ENCODE results near the gene ARHGAP22.

Gene ARHGAP22

GRCh38 chr10:48533540-48533939 lies 71.3 kb downstream of the ARHGAP22 start:
- no peak for DNase-seq (ENCODE audit: low read depth)

DNA sequence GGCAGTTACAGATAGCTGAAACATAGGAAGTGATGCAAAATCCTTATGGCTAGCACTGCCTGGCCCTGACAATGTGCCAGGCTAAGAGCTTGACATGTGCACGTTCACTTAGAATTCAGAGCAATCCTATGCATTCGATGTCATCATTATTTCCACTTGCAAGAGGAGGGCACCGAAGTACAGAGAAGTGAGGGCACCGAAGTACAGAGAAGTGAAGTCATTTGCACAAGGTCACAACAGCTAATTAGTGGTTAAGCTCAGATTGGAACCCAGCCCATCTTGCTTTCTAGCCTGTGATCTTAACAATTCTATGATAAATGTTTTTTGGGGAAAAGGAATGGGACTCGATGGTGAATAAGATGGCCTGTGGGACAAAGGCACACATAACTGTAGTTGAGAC lies 73.4 kb downstream of the ARHGAP22 start:
- peak; percentile 82 for DNase-seq (ENCODE audit: low read depth)

DNA sequence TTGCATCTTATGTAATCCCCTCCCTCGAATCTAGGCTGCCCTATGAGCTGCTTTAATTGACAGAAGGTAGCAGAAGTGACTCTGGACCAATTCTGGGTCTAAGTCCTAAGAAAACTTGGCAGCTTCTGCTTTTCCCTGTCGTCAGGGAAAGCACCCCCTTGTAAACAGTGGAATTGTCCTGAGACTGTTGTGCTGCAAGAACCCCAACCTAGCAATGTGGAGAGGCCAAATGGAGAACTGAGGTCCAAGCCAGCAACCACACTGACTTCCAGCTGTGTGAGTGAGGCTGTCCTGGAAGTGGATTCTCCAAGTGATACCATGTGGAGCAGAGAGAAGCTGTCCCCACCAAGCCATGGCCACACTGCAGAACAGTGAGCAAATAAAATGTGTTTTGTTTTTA lies 75.5 kb downstream of the ARHGAP22 start:
- no peak for DNase-seq (ENCODE audit: low read depth)

GRCh38 chr10:48527756-48528155 lies 77.1 kb downstream of the ARHGAP22 start:
- no peak for DNase-seq (ENCODE audit: low read depth)

DNA sequence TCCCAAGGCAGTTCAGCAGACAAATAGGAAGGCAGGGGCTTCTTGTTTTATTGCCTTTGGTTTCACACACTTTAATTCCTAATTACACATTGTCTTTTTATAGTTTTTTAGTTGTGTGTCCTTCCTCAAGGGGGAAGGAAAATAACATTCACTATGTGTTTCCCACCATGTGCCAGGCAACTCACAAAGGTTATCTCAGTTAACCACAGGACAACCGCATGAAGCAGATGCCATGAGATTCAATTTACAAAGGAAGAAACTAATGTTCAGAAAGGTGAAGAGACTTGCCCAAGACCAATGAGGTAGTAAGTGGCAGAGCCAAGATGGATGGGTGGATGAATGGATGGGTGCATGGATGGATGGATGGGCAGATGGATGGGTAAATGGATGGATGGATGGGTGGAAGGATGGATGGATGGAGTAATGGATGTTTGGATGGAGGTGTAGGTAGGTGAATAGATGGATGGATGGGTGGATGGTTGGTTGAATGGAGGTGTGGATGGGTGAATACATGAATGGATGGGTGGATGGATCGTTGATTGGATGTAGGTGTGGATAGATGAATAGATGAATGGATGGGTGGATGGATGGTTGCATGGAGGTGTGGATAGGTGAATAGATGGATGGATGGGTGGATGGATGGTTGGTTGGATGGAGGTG lies 77.9 kb downstream of the ARHGAP22 start:
- DNase-seq (ENCODE audit: low read depth), result no peak

DNA sequence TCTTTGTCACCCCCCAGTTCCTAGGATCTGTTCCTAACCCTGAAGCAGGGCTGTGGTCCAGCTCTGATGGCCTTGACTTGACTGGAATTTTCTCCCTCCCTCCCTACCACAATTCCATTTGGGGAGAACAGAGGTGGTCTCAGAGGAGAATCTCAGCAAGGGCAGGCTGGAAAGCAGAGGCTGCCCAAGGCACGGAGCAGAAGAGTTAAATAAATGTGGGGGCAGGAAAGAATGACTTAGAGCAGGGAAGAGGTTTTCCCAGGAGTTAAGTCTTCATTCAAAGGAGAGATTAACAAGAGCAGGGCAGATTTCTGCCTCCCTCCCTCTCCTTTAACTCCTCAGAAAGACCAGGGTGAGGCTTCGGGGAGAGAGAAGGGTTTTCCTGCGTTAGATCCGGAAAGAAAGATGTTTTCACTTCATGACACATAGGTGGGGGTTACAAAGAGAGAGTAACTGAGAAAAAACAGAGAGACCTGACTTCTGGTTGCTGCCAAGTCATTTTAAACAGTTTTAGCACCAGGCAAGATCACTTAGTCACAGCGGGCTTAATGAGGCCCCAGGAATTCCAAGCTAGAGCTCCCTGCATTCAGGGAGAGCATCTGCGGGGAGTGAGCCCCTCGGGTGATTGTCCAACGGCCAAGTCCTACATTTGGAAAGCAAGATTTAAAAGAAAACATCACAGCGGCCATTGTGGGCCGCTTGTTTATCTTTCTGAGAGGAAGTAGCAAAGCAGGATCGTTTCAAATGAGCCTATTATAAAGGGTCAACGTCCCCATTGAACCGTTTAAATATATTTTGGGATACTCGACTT lies 78.7 kb downstream of the ARHGAP22 start:
- DNase-seq (ENCODE audit: low read depth), result peak; percentile 99

DNA sequence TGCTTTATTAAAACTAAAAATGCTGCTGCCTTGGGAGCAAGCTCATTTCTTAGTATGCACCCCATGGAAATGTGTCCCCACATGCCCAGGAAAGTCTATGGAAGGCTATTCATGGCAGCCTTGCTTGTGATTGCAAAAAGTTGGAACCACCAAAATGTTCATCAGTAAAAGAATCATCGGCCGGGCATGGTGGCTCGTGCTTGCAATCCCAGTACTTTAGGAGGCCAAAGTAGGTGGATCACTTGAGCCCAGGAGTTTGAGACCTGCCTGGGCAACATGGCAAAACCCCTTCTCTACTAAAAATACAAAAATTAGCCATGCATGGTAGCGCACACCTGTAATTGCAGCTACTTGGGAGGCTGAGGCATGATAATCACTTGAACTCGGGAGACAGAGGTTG lies 79.8 kb downstream of the ARHGAP22 start:
- no peak for DNase-seq (ENCODE audit: low read depth)

DNA sequence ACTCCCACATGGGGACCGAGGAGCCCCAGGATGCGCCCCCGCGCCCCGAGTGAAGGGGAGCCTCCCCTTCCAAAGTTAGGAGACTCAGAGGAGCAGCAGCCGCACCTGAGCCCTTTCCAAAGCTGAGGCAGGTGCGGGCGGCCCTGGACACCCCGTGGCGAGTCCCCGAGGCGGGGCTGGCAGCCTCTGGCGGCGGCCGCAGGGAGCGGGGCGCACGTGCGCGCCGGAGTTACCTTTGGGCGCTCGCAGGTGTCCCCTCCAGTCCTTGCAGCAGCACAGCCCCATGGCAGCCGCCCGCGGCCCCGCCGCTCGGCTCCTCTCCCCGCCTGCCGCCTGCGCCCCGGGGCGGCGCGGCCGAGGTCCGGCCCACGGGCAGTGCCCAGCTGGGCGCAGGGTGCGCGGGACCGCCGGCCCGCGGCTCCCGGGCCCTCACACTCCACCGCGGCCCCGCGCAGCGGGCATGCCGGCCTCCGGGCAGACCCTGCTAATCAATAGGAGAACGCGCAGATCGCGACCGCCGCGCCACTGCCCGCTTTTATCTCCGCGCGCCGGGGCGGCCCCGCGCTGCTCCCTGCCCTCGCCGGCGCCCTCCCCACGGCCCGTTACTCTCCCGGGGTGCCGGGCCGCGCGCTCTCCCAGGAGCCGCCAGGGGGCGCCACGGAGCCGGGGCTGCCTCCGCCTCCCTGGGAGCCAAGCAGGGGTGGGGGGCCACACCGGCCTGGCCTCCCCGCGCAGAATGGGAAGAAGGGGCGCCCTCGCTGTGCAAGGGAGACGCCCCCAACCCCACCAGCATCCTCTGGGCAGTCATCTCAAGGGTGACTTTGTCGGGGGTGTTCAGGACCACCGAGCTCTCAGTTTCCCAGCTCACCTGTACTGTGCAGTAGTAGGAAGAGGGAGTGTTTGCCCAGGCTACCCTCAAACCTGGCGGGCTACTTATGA lies 80.8 kb downstream of the ARHGAP22 start:
- peak; percentile 38 for DNase-seq (ENCODE audit: low read depth)

GRCh38 chr10:48523212-48523819 lies 81.6 kb downstream of the ARHGAP22 start:
- peak; percentile 97 for DNase-seq (ENCODE audit: low read depth)

- no peak for DNase-seq (ENCODE audit: low read depth)
Measured at GRCh38 chr10:48522011-48522765, 82.7 kb downstream of the ARHGAP22 start.

DNA sequence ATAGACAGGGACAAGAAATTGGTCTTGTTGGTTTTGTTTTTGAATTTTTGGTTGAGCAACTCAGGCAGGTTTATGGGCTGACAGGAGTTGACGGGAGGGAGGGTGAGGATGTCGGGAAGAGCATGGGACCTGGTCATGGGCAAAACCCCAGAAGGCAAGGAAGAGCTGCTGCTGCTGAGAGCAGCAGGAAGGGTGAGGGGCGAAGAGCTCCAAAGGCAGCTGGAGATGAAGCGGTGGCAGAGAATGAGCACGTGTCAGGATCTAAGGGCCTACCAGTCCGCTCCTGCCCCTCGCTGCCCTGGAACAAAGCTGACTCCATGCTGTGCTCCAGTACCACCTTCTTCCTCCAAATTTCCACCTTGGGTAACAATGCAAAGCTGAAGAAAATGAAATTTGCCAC lies 84.3 kb downstream of the ARHGAP22 start:
- DNase-seq (ENCODE audit: low read depth), result no peak

DNA sequence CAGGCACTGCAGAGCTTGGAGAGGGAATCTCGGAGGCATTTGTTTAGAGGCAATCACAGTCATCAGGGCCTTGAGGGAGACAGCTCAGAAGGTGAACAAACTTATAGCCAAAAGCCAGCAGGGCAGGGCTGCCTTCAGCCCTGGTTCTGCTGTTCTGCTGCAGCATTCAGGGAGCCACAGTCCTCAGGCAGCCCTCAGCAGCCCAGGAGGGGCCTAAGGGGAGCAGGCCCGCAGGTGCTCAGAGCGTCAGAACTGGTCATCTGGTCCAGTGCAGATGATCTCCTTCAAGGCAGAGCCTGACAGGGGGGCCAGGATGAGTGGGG lies 84.7 kb downstream of the ARHGAP22 start:
- no peak for DNase-seq (ENCODE audit: low read depth)

DNA sequence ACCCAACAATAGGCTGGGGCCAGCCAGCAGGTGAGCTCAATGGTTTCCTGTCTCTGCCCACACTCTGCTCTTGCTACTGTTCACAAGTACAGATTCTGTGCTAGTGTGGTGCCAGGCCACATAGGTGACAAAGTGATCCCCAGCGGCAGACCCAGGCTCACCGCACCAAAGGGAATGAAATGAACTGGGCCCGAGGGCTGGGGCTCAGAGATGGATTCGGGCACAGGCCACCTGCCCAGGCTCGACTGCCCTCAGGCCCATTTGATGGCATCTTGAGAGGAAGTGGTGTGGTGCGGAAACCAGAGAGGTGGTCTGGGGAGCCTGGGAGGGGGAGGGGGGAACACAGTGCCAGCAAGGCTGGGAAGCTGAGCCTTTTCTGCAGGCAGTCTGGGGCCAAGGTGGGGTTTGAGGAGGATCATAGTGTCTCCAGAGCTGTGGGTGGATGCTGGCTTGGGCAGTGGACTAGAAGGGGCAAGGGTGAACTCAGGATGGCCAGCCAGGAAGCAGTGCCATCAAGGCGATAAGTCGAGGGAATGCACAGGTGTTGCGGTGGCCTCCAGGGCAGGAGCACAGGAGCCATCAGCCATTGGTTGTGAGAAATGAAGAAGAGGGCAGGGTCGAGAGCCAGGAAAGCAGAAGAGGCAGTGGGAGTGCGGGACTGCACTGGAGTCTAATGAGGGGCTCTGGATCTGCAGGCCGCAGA lies 85.2 kb downstream of the ARHGAP22 start:
- DNase-seq (ENCODE audit: low read depth), result no peak

- no peak for DNase-seq (ENCODE audit: low read depth)
Measured at GRCh38 chr10:48518986-48519385, 85.9 kb downstream of the ARHGAP22 start.

- no peak for DNase-seq (ENCODE audit: low read depth)
Measured at GRCh38 chr10:48517911-48518811, 86.7 kb downstream of the ARHGAP22 start.

- DNase-seq (ENCODE audit: low read depth), result no peak
Measured at GRCh38 chr10:48517482-48517881, 87.4 kb downstream of the ARHGAP22 start.

DNA sequence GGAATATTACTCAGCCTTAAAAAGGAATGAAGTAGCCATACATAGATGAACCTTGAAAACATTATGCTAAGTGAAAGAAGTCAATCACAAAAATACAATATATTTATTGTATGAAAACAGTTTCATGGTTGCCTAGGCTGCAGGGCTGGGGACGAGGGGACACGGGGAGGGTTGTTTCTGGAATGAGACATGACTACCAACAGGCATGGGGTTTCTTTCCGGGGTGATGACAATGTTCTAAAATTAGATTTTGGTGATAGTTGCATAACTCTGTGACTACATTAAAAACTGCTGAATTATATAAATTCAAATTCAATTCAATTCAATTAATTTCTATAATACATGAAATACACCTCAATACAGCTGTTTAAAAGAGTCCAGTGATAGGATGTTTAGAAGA lies 88.0 kb downstream of the ARHGAP22 start:
- DNase-seq (ENCODE audit: low read depth), result no peak

GRCh38 chr10:48514916-48515315 lies 90.0 kb downstream of the ARHGAP22 start:
- no peak for DNase-seq (ENCODE audit: low read depth)

DNA sequence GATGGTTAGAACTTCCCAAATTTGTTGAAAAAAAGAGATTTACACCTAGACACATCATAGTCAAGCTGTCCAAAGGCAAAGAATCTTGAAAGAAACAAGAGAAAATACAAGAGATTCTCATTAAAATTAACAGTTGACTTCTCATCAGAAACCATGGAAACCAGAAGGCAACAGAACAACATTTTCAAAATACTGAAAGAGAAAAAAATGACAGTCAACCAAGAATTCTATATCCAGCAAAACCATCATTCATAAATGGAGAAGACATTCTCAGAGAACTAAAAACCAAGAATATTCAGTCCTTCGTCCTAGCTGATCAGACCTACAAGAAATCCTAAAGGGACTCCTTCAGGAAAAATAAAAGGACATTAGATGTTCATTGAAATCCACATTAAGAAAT lies 90.6 kb downstream of the ARHGAP22 start:
- DNase-seq (ENCODE audit: low read depth), result no peak

DNA sequence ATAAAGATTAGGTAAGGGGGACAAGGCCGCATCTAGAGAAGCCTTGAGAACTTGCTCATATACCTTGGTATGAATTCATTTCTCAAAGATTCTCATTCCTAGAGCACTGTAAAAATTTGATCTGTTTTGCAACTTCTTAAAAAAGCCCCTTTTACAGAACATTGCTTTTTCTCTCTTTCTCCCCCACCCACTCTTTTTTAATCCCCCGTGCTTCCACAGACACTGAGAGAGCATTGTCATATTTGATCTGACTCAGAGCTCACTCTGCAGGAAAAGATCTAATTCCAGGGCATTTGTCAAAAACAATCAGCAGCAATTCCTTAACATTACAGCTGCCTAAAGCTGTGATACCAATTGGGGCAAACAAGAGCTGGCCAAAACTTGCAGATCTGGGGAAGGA lies 92.0 kb downstream of the ARHGAP22 start:
- DNase-seq (ENCODE audit: low read depth), result no peak
